ENCODE measurements around the gene LTBP1. TPM values are rescaled to one million over a fixed set of nuclear protein-coding genes. Genes with fewer than 3 reads are reported as not detected.
"Not testable (repeated sequence)": the region's sequence is repeated elsewhere in the genome, so short reads cannot be mapped to it uniquely, and the experiment has no call there.

The LTBP1 gene
- total and polyA plus RNA-seq, 11 donors = 23.5 to 150 (median 102) TPM

DNA sequence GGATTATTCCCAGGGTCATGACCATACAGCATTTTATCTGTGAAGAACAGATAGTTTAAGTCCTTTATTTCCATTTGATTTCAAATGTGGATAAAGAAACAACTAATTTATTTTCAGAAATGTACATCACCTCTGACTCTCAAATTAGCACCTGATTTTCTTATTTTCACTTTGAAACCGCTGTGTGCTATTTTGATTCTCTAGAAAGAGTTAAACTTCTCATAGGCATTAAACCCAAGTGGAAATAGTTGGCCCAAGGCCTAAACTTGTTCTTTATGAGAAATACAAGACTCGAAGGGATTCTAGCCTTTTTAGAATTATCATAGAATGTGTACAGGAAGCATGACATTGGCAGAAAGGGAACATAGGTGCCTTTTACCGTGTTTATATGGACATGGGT, 41.5 kb upstream of the LTBP1 start:
- Histone ChIP-seq H3K4me3 (no peak overlapping the region), H3K9me3 (peaks cover 0 to 4% (median 0%) of the 10 kb centered on the region in 12 donors), H3K27me3 (no peaks in the 10 kb centered on the region), H3K27ac (no peak overlapping the region), H3K4me1 (no peaks in the 10 kb centered on the region), H3K36me3 (no peaks in the 10 kb centered on the region)
- no peak for TF ChIP-seq POLR2A (IDR thresholded peaks at IDR 0.05)
- TF ChIP-seq CTCF (IDR thresholded peaks at IDR 0.05) = no peak
- DNase-seq = no peak
- WGBS, 4 donors = 64 to 75% (median 70%) methylated on average over 3 of the region's 3 CpGs
- ATAC-seq = no peak
- intact Hi-C loops (cut with DNase I) = no loop called here

GRCh38 chr2:32910883-32911598, 35.7 kb upstream of the LTBP1 start:
- Histone ChIP-seq H3K36me3 (no peaks in the 10 kb centered on the region), H3K4me1 (no peaks in the 10 kb centered on the region), H3K9me3 (peaks cover 0 to 2% (median 0%) of the 10 kb centered on the region in 12 donors), H3K27ac (no peak overlapping the region), H3K27me3 (no peaks in the 10 kb centered on the region), H3K4me3 (no peak overlapping the region)
- DNase-seq (no peak), ATAC-seq (no peak)
- intact Hi-C loops (cut with DNase I) = no loop called here
- WGBS, 4 donors = 94 to 96% (median 95%) methylated on average over 8 of the region's 8 CpGs
- no peak for TF ChIP-seq CTCF (IDR thresholded peaks at IDR 0.05)
- no peak for TF ChIP-seq POLR2A (IDR thresholded peaks at IDR 0.05)

GRCh38 chr2:32915694-32916093, 31.1 kb upstream of the LTBP1 start:
- H3K4me3 ChIP-seq = no peak overlapping the region
- intact Hi-C loops (cut with DNase I) = no loop called here
- no peak for DNase-seq

DNA sequence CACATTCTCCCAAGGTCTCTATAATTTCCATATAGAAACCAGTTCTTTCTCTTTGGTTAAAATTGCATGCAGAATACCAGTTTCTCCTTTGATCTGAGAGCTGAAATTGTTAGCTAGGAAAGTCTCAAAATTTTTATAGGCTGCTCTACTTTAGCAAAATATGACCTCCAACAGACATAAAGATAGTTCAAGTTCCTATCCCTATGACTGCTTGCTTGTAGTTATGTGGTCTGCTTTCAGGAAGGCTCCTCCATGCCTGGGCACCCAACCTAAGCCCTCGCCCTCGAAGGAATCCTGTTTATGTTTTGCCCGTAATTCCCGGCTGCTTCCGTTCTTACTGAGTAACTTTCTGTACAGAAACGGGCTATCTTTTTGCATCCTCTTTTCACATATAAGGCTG, 28.0 kb upstream of the LTBP1 start:
- no peak for ATAC-seq
- 74 to 83% (median 80%) methylated on average over 6 of the region's 6 CpGs for WGBS, 4 donors
- intact Hi-C loops (cut with DNase I) = no loop called here
- no peaks in the 10 kb centered on the region for H3K9me3 ChIP-seq
- no peaks in the 10 kb centered on the region for H3K4me1 ChIP-seq
- no peak for TF ChIP-seq CTCF (IDR thresholded peaks at IDR 0.05)
- TF ChIP-seq POLR2A (IDR thresholded peaks at IDR 0.05) = no peak
- no peaks in the 10 kb centered on the region for H3K27me3 ChIP-seq
- DNase-seq = no peak
- H3K27ac ChIP-seq = no peak overlapping the region
- H3K4me3 ChIP-seq = no peak overlapping the region
- no peaks in the 10 kb centered on the region for H3K36me3 ChIP-seq

More at GRCh38 chr2:32915694-32916093, 31.1 kb upstream of the LTBP1 start:
- TF ChIP-seq CTCF (IDR thresholded peaks at IDR 0.05) = no peak
- no peak for TF ChIP-seq POLR2A (IDR thresholded peaks at IDR 0.05)
- Histone ChIP-seq H3K27me3 (no peaks in the 10 kb centered on the region), H3K36me3 (no peaks in the 10 kb centered on the region), H3K27ac (no peak overlapping the region), H3K4me1 (no peaks in the 10 kb centered on the region), H3K9me3 (no peaks in the 10 kb centered on the region)
- WGBS, 4 donors = 96 to 98% (median 97%) methylated on average over 1 of the region's 1 CpG
- ATAC-seq = no peak

DNA sequence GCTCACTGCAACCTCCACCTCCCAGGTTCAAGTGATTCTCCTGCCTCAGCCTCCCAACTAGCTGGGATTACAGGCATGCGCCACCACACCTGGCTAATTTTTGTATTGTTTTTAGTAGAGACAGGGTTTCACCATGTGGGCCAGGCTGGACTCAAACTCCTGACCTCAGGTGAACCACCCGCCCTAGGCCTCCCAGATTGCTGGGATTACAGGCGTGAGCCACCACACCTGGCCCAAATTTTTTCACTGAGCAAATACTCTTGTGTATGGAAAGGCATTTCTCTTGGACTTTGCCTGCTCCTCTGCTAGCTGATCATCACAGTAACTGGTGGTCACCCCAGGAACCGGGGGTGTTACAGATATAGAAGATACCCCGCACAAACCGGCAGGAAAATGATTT, 26.9 kb upstream of the LTBP1 start:
- intact Hi-C loops (cut with DNase I); ATAC-seq; H3K4me1 ChIP-seq; DNase-seq; H3K4me3 ChIP-seq; H3K27me3 ChIP-seq; H3K36me3 ChIP-seq; H3K9me3 ChIP-seq; H3K27ac ChIP-seq: not testable (repeated sequence)
- WGBS, 4 donors = 95 to 96% (median 96%) methylated on average over 6 of the region's 6 CpGs

- H3K27ac ChIP-seq; H3K27me3 ChIP-seq; H3K36me3 ChIP-seq; H3K9me3 ChIP-seq; DNase-seq; H3K4me3 ChIP-seq; intact Hi-C loops (cut with DNase I); ATAC-seq; H3K4me1 ChIP-seq: not testable (repeated sequence)
- 96 to 99% (median 98%) methylated on average over 5 of the region's 5 CpGs for WGBS, 4 donors
These were observed 25.3 kb upstream of the LTBP1 start for GRCh38 chr2:32921486-32921885.
